Endothelial cell of umbilical vein (primary cell): ENCODE results near the gene PRKX. TPM values are rescaled to one million over a fixed set of nuclear protein-coding genes. Genes with fewer than 3 reads are reported as not detected.
"Not testable (repeated sequence)": the region's sequence is repeated elsewhere in the genome, so short reads cannot be mapped to it uniquely, and the experiment has no call there.

Experiments
- BruUV-seq: library from RNA; stranded (reverse); fragments of 400-500 nt; replicated peaks from 2 replicates; lab custom pipeline; 2021; lab: Mats Ljungman, UMichigan
- CTCF ChIA-PET: fragments of 300-600, 350-600 bp; sonication (Branson Sonifier 250); formaldehyde crosslinking; loops from one replicate; lab custom pipeline; 2021; ENCODE audit warnings: antibody characterized with exemption, inconsistent platforms; lab: Charles Lee
- POLR2A ChIA-PET: fragments of 300-600, 350-600 bp; sonication (Branson Sonifier 250); formaldehyde crosslinking; loops from one replicate; lab custom pipeline; 2021; ENCODE audit warnings: antibody characterized with exemption, inconsistent platforms; lab: Charles Lee
- DNase-seq: peaks from one replicate; pipeline ENCODE4 v3.0.0-alpha.2; 2011; ENCODE audit warnings: low read depth, low spot score
- FAIRE-seq: peaks from 2 replicates; lab custom pipeline; 2011; peaks lifted over from hg19 to GRCh38; lab: Jason Lieb, UNC
- H2AFZ ChIP-seq: 2 replicates; pipeline ENCODE4 v1.6.0; 2012; ENCODE audit warnings: low read depth, low read length, control low read depth, inconsistent platforms
- H3K27ac ChIP-seq: 2 replicates; pipeline ENCODE4 v1.5.1; 2011; ENCODE audit warnings: low read depth, mild to moderate bottlenecking, control low read depth, low read length, moderate library complexity; ENCODE audit not compliant: insufficient read depth
- H3K27me3 ChIP-seq, 2 experiments: 2 replicates each; pipeline versions ENCODE4 v1.6.0 to v1.6.1; 2011; ENCODE audit warnings: low read length in 2 of 2, mixed read lengths in 1 of 2; ENCODE audit not compliant: control insufficient read depth in 2 of 2, insufficient read depth in 2 of 2
- H3K36me3 ChIP-seq, 2 experiments: 2 replicates in 1 of 2; 3 replicates in 1 of 2; pipeline ENCODE4 v1.5.1; 2011; ENCODE audit warnings: low read length in 2 of 2, mild to moderate bottlenecking in 1 of 2, moderate library complexity in 1 of 2; ENCODE audit not compliant: control insufficient read depth in 2 of 2, insufficient read depth in 2 of 2; ENCODE audit errors: extremely low read depth in 1 of 2
- H3K4me1 ChIP-seq: 3 replicates; pipeline ENCODE4 v1.5.1; 2011; ENCODE audit warnings: mild to moderate bottlenecking, low read length; ENCODE audit not compliant: control insufficient read depth, insufficient read depth; ENCODE audit errors: extremely low read depth
- H3K4me2 ChIP-seq: 2 replicates; pipeline ENCODE4 v1.6.1; 2011; ENCODE audit warnings: low read length, control low read depth, mixed read lengths; ENCODE audit not compliant: insufficient read depth
- H3K4me3 ChIP-seq, 3 experiments: fragments of 200-600 bp in 1 of 3; sonication (generic), shearing (Covaris generic) in 1 of 3; replicated peaks in 1 of 3; 2 replicates each; pipeline ENCODE4 v1.5.1; 2011 to 2016; ENCODE audit warnings: control low read depth in 3 of 3, low read length in 3 of 3, mild to moderate bottlenecking in 2 of 3, inconsistent platforms in 1 of 3, low read depth in 1 of 3, moderate library complexity in 1 of 3; ENCODE audit not compliant: insufficient read depth in 1 of 3
- H3K79me2 ChIP-seq: 2 replicates; pipeline ENCODE4 v1.6.0; 2012; ENCODE audit warnings: low read length, inconsistent platforms; ENCODE audit not compliant: control insufficient read depth, insufficient read depth
- H3K9ac ChIP-seq: replicated peaks from 2 replicates; pipeline ENCODE3; 2011; ENCODE audit warnings: low read length, control low read depth; ENCODE audit not compliant: insufficient read depth; ENCODE audit errors: extremely low read depth
- H3K9me1 ChIP-seq: replicated peaks from 3 replicates; pipeline ENCODE4 v1.6.0; 2011; ENCODE audit warnings: mild to moderate bottlenecking, low read length; ENCODE audit not compliant: control insufficient read depth, insufficient read depth; ENCODE audit errors: extremely low read depth
- H3K9me3 ChIP-seq: replicated peaks from 2 replicates; pipeline ENCODE4 v1.5.1; 2012; ENCODE audit warnings: low read length, inconsistent platforms; ENCODE audit not compliant: control insufficient read depth, insufficient read depth
- H4K20me1 ChIP-seq: replicated peaks from 2 replicates; pipeline ENCODE3; 2011; ENCODE audit warnings: mild to moderate bottlenecking, low read length; ENCODE audit not compliant: control insufficient read depth, insufficient read depth; ENCODE audit errors: extremely low read depth
- EZH2 ChIP-seq: IDR thresholded peaks from 2 replicates; pipeline ENCODE4 v1.6.1; 2012; ENCODE audit warnings: borderline replicate concordance, low read depth, mild to moderate bottlenecking, moderate library complexity, low read length, inconsistent platforms; ENCODE audit not compliant: severe bottlenecking
- FOS ChIP-seq: IDR thresholded peaks from 2 replicates; pipeline ENCODE4 v1.6.1; 2011; ENCODE audit warnings: mild to moderate bottlenecking, low read length, moderate library complexity, borderline replicate concordance; ENCODE audit not compliant: insufficient read depth
- GATA2 ChIP-seq: IDR thresholded peaks from 2 replicates; pipeline ENCODE4 v1.7.0; 2011; ENCODE audit warnings: low read depth, mild to moderate bottlenecking, moderate library complexity, mixed read lengths, low read length; ENCODE audit not compliant: insufficient read length, insufficient read depth
- JUN ChIP-seq: IDR thresholded peaks from 2 replicates; pipeline ENCODE4 v1.6.1; 2011; ENCODE audit warnings: borderline replicate concordance, low read depth; ENCODE audit not compliant: insufficient read length, insufficient read depth
- MAX ChIP-seq: IDR thresholded peaks from 2 replicates; pipeline ENCODE4 v1.6.1; 2011; ENCODE audit not compliant: insufficient read depth, insufficient read length
- MYC ChIP-seq: IDR thresholded peaks from one replicate; pipeline ENCODE4 v1.6.1; 2011; ENCODE audit warnings: mild to moderate bottlenecking, low read depth, low read length
- POLR2A ChIP-seq: IDR thresholded peaks from 2 replicates; pipeline ENCODE4 v1.6.1; 2012; ENCODE audit warnings: low read depth, mild to moderate bottlenecking, control low read depth, low read length
- POLR2AphosphoS5 ChIP-seq: IDR thresholded peaks from 2 replicates; pipeline ENCODE4 v1.6.1; 2012; ENCODE audit warnings: low read depth, mild to moderate bottlenecking, control low read depth, low read length, moderate library complexity; ENCODE audit not compliant: insufficient read depth
- dilution Hi-C: fragments of 300-500 bp; cut with MboI; formaldehyde crosslinking; loops from one replicate; pipeline ENCODE4 v1.15.0; 2019; ENCODE audit warnings: low sequenced_read_pairs; ENCODE audit not compliant: extremely low pct_ligation_motif_present
- intact Hi-C: fragments of 100-400 bp; cut with micrococcal nuclease; formaldehyde crosslinking; loops from one replicate; pipeline ENCODE4 v1.10.0; 2022
- polyA plus RNA-seq, 4 experiments: library from polyadenylated mRNA; depleted of rRNA in 3 of 4; stranded (reverse) in 3 of 4; unstranded in 1 of 4; fragments of >200 nt; gene quantifications; 2 replicates each; pipeline versions ENCODE4 v1.2.1 to v1.2.3, GENCODE V29; 2011 to 2012; ENCODE audit warnings: missing spikeins in 1 of 4
- total RNA-seq: library from RNA; stranded (reverse); gene quantifications from 2 replicates; pipeline ENCODE4 v1.2.3, GENCODE V29; 2021
- TF ChIP-seq, protein P1 (sequence below), 2 donors: IDR thresholded peaks; 1 replicate in 1 of 2; 2 replicates in 1 of 2; pipeline ENCODE4 v1.5.1; 2011; ENCODE audit warnings: low read length in 2 of 2, mild to moderate bottlenecking in 2 of 2, moderate library complexity in 2 of 2, control low read depth in 1 of 2, inconsistent platforms in 1 of 2, low read depth in 1 of 2; ENCODE audit not compliant: insufficient read depth in 1 of 2; ENCODE audit errors: extremely low read depth in 1 of 2

PRKX gene
- total and polyA plus RNA-seq, 2 donors (not counting 3 experiments of a cell fraction or from before 2014, with no cell fraction given) = 11.2 to 27.5 TPM

- no peak for DNase-seq
- H3K27me3 ChIP-seq = no peaks in the 10 kb centered on the region
- H3K4me2 ChIP-seq = no peak overlapping the region
- dilution Hi-C loops (no loop called here), intact Hi-C loops (no loop called here)
- H2AFZ ChIP-seq = no peak overlapping the region
- H3K4me3 ChIP-seq = no peak overlapping the region
- H3K9me1 ChIP-seq = no peaks in the 10 kb centered on the region
- no peak overlapping the region for H3K27ac ChIP-seq
- H3K4me1 ChIP-seq = no peaks in the 10 kb centered on the region
- no peaks in the 10 kb centered on the region for H3K9me3 ChIP-seq
- BruUV-seq = no TSS peak
- FAIRE-seq = no peak
- ChIA-PET CTCF (no interaction called here), POLR2A (no interaction called here)
- H3K9ac ChIP-seq = no peak overlapping the region
- TF ChIP-seq POLR2A = no peak
- no peak for TF ChIP-seq EZH2
- H4K20me1 ChIP-seq = no peaks in the 10 kb centered on the region
- no peaks in the 10 kb centered on the region for H3K79me2 ChIP-seq
- no peaks in the 10 kb centered on the region for H3K36me3 ChIP-seq
Measured at GRCh38 chrX:3567686-3568085, 145.8 kb downstream of the PRKX start.

DNA sequence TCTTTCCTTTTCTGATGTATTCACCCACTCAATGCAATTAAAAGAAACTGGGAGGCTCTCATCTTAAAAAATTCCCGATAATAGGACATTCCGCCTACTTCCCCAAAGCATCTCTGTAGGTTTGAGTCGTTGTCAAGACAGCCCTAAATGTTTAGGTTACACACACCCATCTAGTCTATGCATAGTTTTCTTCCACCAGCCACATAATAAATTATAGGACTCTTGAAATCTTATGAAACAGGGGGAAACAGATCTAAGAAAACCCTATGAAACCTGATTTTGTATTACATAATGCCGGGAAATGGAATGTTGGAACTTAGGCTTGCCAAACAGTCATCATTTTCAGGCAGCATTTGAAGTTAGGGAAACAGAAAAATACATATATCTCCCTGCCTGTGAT lies 150.0 kb downstream of the PRKX start:
- no peaks in the 10 kb centered on the region for H3K27me3 ChIP-seq
- ChIA-PET POLR2A (no interaction called here), CTCF (no interaction called here)
- no peak overlapping the region for H2AFZ ChIP-seq
- H3K4me2 ChIP-seq = no peak overlapping the region
- H3K79me2 ChIP-seq = no peaks in the 10 kb centered on the region
- H3K4me3 ChIP-seq = no peak overlapping the region
- H3K9ac ChIP-seq = no peak overlapping the region
- no peak for DNase-seq
- H4K20me1 ChIP-seq = no peaks in the 10 kb centered on the region
- H3K9me1 ChIP-seq = no peaks in the 10 kb centered on the region
- H3K36me3 ChIP-seq = no peaks in the 10 kb centered on the region
- no peak for FAIRE-seq
- dilution Hi-C loops (no loop called here), intact Hi-C loops (no loop called here)
- H3K9me3 ChIP-seq = no peaks in the 10 kb centered on the region
- no peaks in the 10 kb centered on the region for H3K4me1 ChIP-seq
- no TSS peak for BruUV-seq
- H3K27ac ChIP-seq = no peak overlapping the region
- no peak for TF ChIP-seq POLR2AphosphoS5
- TF ChIP-seq GATA2 = no peak
- no peak for TF ChIP-seq MYC
- no peak for TF ChIP-seq MAX
- TF ChIP-seq, protein P1, sequence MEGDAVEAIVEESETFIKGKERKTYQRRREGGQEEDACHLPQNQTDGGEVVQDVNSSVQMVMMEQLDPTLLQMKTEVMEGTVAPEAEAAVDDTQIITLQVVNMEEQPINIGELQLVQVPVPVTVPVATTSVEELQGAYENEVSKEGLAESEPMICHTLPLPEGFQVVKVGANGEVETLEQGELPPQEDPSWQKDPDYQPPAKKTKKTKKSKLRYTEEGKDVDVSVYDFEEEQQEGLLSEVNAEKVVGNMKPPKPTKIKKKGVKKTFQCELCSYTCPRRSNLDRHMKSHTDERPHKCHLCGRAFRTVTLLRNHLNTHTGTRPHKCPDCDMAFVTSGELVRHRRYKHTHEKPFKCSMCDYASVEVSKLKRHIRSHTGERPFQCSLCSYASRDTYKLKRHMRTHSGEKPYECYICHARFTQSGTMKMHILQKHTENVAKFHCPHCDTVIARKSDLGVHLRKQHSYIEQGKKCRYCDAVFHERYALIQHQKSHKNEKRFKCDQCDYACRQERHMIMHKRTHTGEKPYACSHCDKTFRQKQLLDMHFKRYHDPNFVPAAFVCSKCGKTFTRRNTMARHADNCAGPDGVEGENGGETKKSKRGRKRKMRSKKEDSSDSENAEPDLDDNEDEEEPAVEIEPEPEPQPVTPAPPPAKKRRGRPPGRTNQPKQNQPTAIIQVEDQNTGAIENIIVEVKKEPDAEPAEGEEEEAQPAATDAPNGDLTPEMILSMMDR (IDR thresholded peaks at IDR 0.05; ENCODE audit: extremely low read depth in 1 of 2, insufficient read depth in 1 of 2, low read depth in 1 of 2, low read length in 2 of 2) = no peak
- no peak for TF ChIP-seq FOS
- no peak for TF ChIP-seq POLR2A
- no peak for TF ChIP-seq EZH2
- no peak for TF ChIP-seq JUN

DNA sequence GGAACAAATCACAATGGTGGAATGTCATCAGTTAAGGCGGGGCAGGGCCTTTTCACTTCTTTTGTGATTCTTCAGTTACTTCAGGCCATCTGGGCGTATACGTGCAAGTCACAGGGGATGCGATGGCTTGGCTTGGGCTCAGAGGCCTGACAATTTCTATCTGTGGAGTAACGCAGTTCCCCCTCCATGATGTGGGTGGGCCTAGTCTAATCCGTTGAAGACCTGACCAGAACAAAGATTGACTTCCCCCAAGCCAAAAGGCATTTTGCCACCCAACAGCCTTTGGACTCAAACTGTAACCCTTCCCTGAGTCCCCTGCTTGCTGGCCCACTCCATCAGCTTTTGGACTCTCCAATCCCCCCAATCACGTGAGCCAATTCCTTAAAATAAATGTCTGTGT lies 153.4 kb downstream of the PRKX start:
- POLR2A ChIA-PET, H3K9me1 ChIP-seq, H3K4me3 ChIP-seq, intact Hi-C loops, FAIRE-seq, DNase-seq, H3K27me3 ChIP-seq, H3K36me3 ChIP-seq, H3K79me2 ChIP-seq, BruUV-seq, H3K9ac ChIP-seq, CTCF ChIA-PET, H4K20me1 ChIP-seq, H3K27ac ChIP-seq, H3K9me3 ChIP-seq, H2AFZ ChIP-seq, H3K4me1 ChIP-seq, H3K4me2 ChIP-seq, dilution Hi-C loops: not testable (repeated sequence)
